NCI-H82 (cell line): ENCODE measurements around the gene RDH11.
"Not testable (repeated sequence)": the region's sequence is repeated elsewhere in the genome, so short reads cannot be mapped to it uniquely, and the experiment has no call there.

Experiments
- DNase-seq: peaks from one replicate; lab custom pipeline; 2025; lab: John Stamatoyannopoulos, UW

Gene RDH11

DNA sequence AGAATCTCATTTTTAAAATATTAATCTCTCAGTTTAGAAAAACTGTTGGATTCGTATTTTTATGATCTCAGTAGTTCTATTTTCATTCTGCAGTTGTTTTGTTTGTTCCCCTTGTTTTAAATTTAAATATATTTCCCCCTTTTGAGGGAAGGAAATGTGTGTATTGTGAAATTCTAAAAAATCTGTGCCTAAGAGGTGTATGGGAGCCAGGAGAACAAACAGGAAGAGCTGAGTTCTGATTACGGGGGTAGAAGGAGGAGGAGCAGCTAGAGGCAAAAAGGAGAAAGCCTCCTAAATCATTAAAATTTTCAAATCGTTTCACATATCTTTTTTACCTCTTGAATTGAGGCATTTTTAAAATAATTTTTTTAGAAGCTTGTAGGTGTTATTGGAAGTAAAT lies 8.4 kb upstream of the RDH11 start:
- DNase-seq: no peak

DNA sequence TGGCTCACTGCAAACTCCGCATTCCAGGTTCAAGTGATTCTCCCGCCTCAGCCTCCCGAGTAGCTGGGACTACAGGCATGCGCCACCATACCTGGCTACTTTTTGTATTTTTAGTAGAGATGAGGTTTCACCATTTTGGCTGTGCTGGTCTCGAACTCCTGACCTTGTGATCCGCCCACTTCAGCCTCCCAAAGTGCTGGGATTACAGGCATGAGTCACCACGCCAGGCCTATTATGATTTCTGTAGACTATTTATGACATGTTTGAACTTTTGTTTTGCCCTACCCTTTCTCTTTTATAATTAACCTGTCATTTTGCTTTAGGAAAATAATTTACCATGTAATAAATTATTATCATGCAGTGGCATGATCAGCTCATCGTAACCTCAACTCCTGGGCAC lies 5.9 kb upstream of the RDH11 start, which contains the start of gene RDH12:
RDH12 (plus strand) TSS at position 395 of the 400 bp plus-strand sequence. CDS start 20,757 bp downstream, outside the sequence.
- DNase-seq: not testable (repeated sequence)

- no peak for DNase-seq
These were observed 2.6 kb upstream of the RDH11 start for GRCh38 chr14:67698179-67698578.

DNA sequence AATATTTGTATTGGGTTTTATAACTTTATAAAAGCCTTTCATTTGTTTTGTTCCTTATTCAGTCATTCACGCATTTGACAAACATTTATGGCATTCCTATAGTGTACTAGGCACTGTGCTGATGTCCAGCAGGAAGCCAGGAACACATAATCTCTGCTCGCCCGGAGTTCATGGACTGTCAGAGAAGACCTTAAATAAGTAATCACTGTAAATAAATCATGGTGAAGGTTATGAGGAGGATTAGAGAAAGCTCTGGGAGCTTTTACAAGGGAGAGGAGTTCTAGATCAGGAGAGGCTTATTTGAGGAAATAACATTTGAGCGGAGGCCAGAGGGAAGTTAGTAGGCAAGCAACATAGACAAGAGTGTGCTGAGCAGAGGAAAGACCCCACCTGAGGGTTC lies 1.4 kb upstream of the RDH11 start:
- peak; percentile 28 for DNase-seq

- DNase-seq: peak; percentile 92
These were observed 672 bp downstream of the RDH11 start for GRCh38 chr14:67694791-67695393.

DNA sequence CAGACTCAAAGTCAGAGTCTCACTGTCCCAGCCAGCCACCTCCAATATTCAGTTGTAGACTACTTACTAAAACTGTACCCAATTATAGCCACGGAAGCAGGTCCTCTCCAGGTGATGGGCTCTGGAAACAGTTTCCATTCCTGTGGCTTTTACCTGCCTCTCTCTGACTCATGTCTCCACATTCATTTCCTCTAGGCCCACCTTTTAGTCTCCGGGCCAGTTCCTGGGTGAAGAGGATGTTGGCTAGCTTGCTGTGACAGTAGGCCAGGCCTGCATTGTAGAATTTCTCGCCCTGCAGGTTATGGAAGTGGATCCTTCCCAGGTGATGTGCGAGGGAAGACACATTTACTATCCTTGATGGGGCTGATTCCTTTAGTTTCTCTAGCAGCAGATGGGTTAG lies 5.6 kb downstream of the RDH11 start:
- DNase-seq: no peak

DNA sequence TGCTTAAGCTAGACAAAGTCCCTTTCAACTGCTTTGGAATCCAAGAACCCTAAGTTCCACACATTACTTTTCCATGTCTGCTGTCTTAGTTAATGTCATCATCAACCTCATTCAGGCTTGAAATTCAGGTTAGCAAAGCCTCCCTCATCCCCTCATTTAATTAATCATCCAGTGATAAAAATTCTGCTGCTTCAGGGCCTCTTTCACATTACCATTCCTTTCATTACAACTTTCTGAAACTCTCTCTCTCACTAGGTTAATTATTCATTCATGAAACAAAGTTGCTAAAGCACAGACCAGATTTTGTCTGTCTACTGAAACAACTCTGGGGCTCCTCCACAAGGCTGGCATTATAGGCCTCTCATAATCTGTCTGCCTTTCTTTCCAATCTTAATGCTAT lies 11.7 kb downstream of the RDH11 start:
- no peak for DNase-seq

GRCh38 chr14:67680941-67681340 lies 14.6 kb downstream of the RDH11 start:
- DNase-seq: no peak

DNA sequence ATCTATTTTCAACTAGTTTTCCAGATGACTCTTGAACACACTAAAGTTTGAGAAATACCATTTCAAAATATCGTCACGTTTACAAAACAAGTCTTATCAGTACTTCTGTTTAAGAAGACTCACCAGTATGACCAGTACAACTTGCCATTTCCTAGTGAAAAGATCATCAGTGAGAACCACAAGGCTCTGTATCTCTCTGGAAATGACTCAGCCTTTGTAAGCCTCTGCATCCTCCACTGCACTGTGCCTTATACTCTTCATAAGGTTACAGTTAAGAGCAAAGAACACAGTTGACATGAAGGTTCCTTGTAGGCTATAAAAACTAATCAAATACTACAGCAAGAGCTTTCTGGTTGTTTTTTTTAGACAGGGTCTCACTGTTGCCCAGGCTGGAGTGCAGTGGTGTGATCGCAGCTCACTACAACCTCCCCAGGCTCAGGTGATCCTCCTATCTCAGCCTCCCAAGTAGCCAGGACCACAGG lies 15.4 kb downstream of the RDH11 start:
- no peak for DNase-seq

DNA sequence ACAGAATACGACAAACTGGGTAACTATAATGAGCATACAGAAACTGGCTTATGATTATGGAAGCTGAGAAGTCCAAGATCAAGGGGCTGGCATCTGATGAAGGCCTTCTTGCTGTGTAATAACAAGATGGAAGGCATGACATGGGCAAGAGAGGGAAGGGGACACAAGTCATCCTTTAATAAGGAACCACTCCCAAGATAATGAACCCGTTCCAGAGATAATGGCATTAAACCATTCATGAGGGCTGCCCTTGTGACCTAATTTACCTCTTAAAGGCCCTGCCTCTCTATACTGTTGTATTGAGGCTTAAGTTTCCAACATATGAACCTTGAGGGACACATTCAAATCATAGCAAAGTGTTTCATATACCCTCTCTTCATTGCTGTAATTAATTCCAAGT lies 16.6 kb downstream of the RDH11 start:
- no peak for DNase-seq

GRCh38 chr14:67675219-67675582 lies 20.4 kb downstream of the RDH11 start:
- DNase-seq: no peak

- peak; percentile 77 for DNase-seq
These were observed 20.9 kb downstream of the RDH11 start, which contains the start of gene VTI1B for GRCh38 chr14:67674480-67675218. VTI1B (minus strand) TSS chr14:67674632; CDS start chr14:67674489, 143 bp downstream.

GRCh38 chr14:67674139-67674479 lies 21.5 kb downstream of the RDH11 start:
- peak; percentile 84 for DNase-seq

DNA sequence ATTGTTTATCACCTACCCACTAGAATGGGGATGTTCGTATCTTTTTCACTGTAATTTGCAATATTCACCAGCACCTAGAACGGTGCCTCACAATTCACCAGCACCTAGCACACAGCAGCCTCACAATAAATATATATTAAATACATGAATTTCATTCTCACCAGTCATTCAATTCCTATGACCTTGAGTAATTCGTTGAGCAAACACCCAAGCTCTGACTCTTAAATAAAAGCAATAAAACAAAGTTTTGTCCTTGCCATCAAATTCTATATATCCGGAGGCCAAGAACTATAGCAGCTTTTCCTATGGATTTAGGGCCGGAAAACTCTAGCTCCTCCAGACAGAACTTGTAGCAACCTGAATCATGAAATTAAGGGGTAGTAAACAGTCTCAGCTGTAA lies 22.1 kb downstream of the RDH11 start:
- no peak for DNase-seq

GRCh38 chr14:67668559-67668958 lies 27.0 kb downstream of the RDH11 start:
- no peak for DNase-seq

DNA sequence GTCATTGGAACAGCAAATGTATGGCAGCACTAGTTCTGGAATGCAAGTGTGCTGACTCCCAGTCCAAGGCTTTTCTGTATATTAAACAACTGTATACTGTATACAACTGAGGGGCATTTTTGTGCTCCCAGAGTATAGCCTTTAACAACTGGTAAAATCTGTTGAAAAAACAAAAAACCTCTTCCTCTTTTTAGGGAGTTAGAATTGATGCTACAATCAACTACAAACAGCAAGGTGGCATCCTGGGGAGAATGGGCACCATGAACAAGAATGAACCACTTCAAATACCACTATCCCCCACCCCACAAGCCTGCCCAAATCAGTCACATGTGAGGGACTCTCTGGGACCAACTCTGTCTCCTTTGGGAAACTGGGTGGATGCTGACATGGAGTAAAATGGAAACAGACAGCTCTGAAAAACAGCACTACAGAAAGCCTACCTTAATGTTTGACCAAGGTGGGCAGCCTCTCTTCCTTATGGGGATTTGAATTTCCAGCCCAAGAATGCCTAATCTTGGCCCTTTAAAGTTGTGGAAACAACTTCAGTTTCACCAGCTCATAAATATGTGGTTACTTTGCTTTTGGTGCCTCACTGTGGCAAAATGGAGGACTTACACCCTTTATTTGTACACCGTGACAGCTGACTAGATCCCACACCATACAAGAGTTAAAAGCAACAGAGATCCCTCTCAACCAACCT lies 28.7 kb downstream of the RDH11 start:
- DNase-seq: peak; percentile 52

GRCh38 chr14:67665868-67666267 lies 29.7 kb downstream of the RDH11 start:
- DNase-seq: no peak

GRCh38 chr14:67663633-67664032 lies 31.9 kb downstream of the RDH11 start:
- DNase-seq: no peak

- peak; percentile 86 for DNase-seq
These were observed 41.8 kb downstream of the RDH11 start for GRCh38 chr14:67653651-67654280.

GRCh38 chr14:67652189-67652588 lies 43.4 kb downstream of the RDH11 start:
- no peak for DNase-seq

DNA sequence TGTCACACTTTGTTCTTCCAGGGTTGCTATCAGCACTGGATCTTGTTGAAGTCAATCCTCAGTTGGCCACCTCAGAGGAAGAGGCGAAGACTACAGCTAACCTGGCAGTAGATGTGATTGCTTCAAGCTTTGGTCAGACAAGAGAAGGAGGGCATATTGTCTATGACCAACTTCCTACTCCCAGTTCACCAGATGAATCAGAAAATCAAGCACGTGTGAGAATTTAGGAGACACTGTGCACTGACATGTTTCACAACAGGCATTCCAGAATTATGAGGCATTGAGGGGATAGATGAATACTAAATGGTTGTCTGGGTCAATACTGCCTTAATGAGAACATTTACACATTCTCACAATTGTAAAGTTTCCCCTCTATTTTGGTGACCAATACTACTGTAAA lies 44.9 kb downstream of the RDH11 start:
- no peak for DNase-seq

DNA sequence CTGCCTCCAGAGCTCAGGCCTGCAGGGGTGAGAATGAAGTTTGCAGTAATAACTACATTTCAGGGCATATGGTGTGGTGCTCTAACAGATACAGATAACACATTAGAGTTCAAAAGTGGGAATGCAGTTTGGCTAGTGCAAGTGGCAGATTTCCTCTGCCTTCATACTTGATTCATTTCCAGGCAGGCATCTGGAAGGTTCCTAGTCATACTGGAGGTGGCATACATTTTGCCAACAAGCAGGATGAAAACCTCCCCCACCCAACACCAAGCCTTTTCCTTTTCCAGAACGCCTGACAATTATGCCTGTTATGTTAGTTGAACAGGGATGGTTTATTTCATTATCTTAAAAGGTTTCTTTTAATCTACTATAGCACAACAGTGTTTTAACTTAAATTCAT lies 45.4 kb downstream of the RDH11 start:
- DNase-seq: no peak

DNA sequence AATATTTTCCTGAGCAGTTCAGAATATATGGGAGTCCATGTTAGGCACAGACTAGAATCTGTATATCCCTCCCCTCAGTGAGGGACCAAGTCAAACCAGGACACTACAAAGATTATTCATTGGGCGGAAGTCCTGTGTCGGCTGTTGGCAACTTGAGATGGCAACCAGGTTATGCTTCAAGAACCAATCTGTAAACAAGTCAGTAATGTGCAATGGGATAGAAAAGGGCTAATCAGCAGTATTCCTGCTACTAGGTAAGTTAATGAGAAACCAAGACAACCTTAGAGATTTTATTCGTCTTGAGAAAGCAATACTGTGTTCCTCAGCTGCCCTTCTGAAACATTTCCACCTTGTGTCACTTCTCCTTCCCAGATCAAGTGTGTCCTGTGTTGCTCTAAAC lies 49.4 kb downstream of the RDH11 start:
- DNase-seq: no peak
